ENCODE measurements around the gene NUDT8.
A peak's percentile ranks its signal among the peaks of the same experiment; 100 is the strongest.
"Not testable (repeated sequence)": the region's sequence is repeated elsewhere in the genome, so short reads cannot be mapped to it uniquely, and the experiment has no call there.

NUDT8 gene

GRCh38 chr11:67641338-67642172, 11.8 kb upstream of the NUDT8 start:
- DNase-seq, result no peak

GRCh38 chr11:67640758-67641337, 11.1 kb upstream of the NUDT8 start:
- DNase-seq, result no peak

GRCh38 chr11:67640021-67640757, 10.5 kb upstream of the NUDT8 start:
- peak in 4 of 5 donors; percentile 32 to 52 (median 48) for DNase-seq

GRCh38 chr11:67639438-67639859, 9.7 kb upstream of the NUDT8 start, which contains the start of gene TBX10:
TSS of gene TBX10 (minus strand) at chr11:67639763. CDS start at chr11:67639472, 291 bp downstream.
- no peak for DNase-seq

GRCh38 chr11:67638535-67639437, 9.0 kb upstream of the NUDT8 start:
- DNase-seq, result no peak

- DNase-seq, result not testable (repeated sequence)
Measured at GRCh38 chr11:67637441-67637840, 7.7 kb upstream of the NUDT8 start.

- DNase-seq, result no peak
Measured at GRCh38 chr11:67636962-67637361, 7.2 kb upstream of the NUDT8 start.

- DNase-seq, result no peak
Measured at GRCh38 chr11:67635231-67635521, 5.4 kb upstream of the NUDT8 start.

- no peak for DNase-seq
Measured at GRCh38 chr11:67634366-67635230, 4.9 kb upstream of the NUDT8 start.

GRCh38 chr11:67633758-67634365, 4.1 kb upstream of the NUDT8 start:
- no peak for DNase-seq

- DNase-seq, result no peak
Measured at GRCh38 chr11:67632982-67633755, 3.4 kb upstream of the NUDT8 start.

- no peak for DNase-seq
Measured at GRCh38 chr11:67632175-67632981, 2.6 kb upstream of the NUDT8 start.

- DNase-seq, result no peak
Measured at GRCh38 chr11:67631853-67632174, 2.1 kb upstream of the NUDT8 start.

- DNase-seq, result no peak
Measured at GRCh38 chr11:67631411-67631810, 1.7 kb upstream of the NUDT8 start.

GRCh38 chr11:67630943-67631331, 1.2 kb upstream of the NUDT8 start:
- no peak for DNase-seq

GRCh38 chr11:67630228-67630942, 648 bp upstream of the NUDT8 start:
- DNase-seq, result peak; percentile 91 to 98 (median 94)

- no peak for DNase-seq
Measured at GRCh38 chr11:67628710-67629385, 889 bp downstream of the NUDT8 start.
